ENCODE measurements around the gene NHSL2.

GRCh38 chrX:72176981-72177380 lies 266.3 kb downstream of the NHSL2 start:
- TF ChIP-seq CTCF (IDR thresholded peaks at IDR 0.05; ENCODE audit: borderline replicate concordance, extremely low read depth, low read length, poor library complexity, severe bottlenecking) = no peak
- no peak for TF ChIP-seq EZH2 (IDR thresholded peaks at IDR 0.05; ENCODE audit: borderline replicate concordance, low read depth, low read length, severe bottlenecking)

All from DND-41 (cell line).